GM23248 (cell line): ENCODE data around the gene SLIT2.

Experiments used
- EZH2 ChIP-seq: fragments of 200-600 bp; sonication (generic); IDR thresholded peaks from 2 replicates; pipeline ENCODE4 v1.6.1; 2018; ENCODE audit warnings: antibody characterized with exemption, mild to moderate bottlenecking; ENCODE audit not compliant: insufficient read depth, poor library complexity, severe bottlenecking
- EZH2phosphoT487 ChIP-seq: fragments of 200-600 bp; sonication (generic); IDR thresholded peaks from 2 replicates; pipeline ENCODE4 v1.6.1; 2018; ENCODE audit warnings: antibody characterized with exemption, moderate library complexity, mild to moderate bottlenecking, low read depth; ENCODE audit not compliant: insufficient read depth

GRCh38 chr4:20252656-20253282, 1.1 kb downstream of the SLIT2 start:
- TF ChIP-seq EZH2 (no peak), EZH2phosphoT487 (no peak)
